Subcutaneous abdominal adipose tissue (tissue), 5 donors: Measurements from ENCODE around the gene KCNIP1.

Source experiments
- H3K27ac ChIP-seq: one replicate; pipeline ENCODE4 v1.7.0; 2013; ENCODE audit warnings: low read depth, mild to moderate bottlenecking, inconsistent platforms, low read length, moderate library complexity
- H3K27me3 ChIP-seq, 5 donors: one replicate each; pipeline ENCODE4 v1.7.0; 2013; ENCODE audit warnings: low read length in 5 of 5, inconsistent platforms in 1 of 5; ENCODE audit not compliant: control insufficient read depth in 5 of 5, insufficient read depth in 4 of 5
- H3K36me3 ChIP-seq, 5 donors: one replicate each; pipeline ENCODE4 v1.7.0; 2013; ENCODE audit warnings: low read length in 5 of 5; ENCODE audit not compliant: control insufficient read depth in 5 of 5, insufficient read depth in 5 of 5
- H3K4me1 ChIP-seq, 5 donors: one replicate each; pipeline ENCODE4 v1.7.0; 2013; ENCODE audit warnings: low read length in 5 of 5, mild to moderate bottlenecking in 3 of 5, moderate library complexity in 1 of 5; ENCODE audit not compliant: control insufficient read depth in 5 of 5, insufficient read depth in 5 of 5
- H3K4me3 ChIP-seq, 5 donors: one replicate each; pipeline ENCODE4 v1.7.0; 2013; ENCODE audit warnings: low read length in 5 of 5, low read depth in 1 of 5
- H3K9ac ChIP-seq, 5 donors: one replicate each; pipeline ENCODE4 v1.7.0; 2013; ENCODE audit warnings: low read length in 5 of 5, mild to moderate bottlenecking in 4 of 5, moderate library complexity in 3 of 5
- H3K9me3 ChIP-seq, 5 donors: one replicate each; pipeline ENCODE4 v1.7.0; 2013; ENCODE audit warnings: low read length in 5 of 5; ENCODE audit not compliant: control insufficient read depth in 5 of 5
- donor health status: healthy.
- donor health status: healthy.
- donor health status: healthy.
- donor health status: healthy.
- donor health status: healthy.

Gene KCNIP1

GRCh38 chr5:170704417-170705192 is 200.8 kb downstream of the KCNIP1 start:
- peaks cover 0 to 13% (median 0%) of the 10 kb centered on the region in 5 donors for H3K27me3 ChIP-seq
- H3K9ac ChIP-seq: no peak overlapping the region
- H3K9me3 ChIP-seq: peaks cover 0 to 4% (median 0%) of the 10 kb centered on the region in 5 donors
- no peak overlapping the region for H3K27ac ChIP-seq
- H3K4me3 ChIP-seq: no peak overlapping the region
- H3K36me3 ChIP-seq: no peaks in the 10 kb centered on the region
- no peaks in the 10 kb centered on the region for H3K4me1 ChIP-seq

- Histone ChIP-seq H3K4me3 (no peak overlapping the region), H3K9ac (no peak overlapping the region), H3K27me3 (peaks cover 0 to 14% (median 6%) of the 10 kb centered on the region in 5 donors), H3K9me3 (peaks cover 0 to 13% (median 0%) of the 10 kb centered on the region in 5 donors), H3K4me1 (no peaks in the 10 kb centered on the region), H3K27ac (no peak overlapping the region), H3K36me3 (no peaks in the 10 kb centered on the region)
Measured at GRCh38 chr5:170709640-170710039, 205.8 kb downstream of the KCNIP1 start.

GRCh38 chr5:170711300-170711699 is 207.5 kb downstream of the KCNIP1 start:
- Histone ChIP-seq H3K36me3 (no peaks in the 10 kb centered on the region), H3K9me3 (peaks cover 0 to 13% (median 0%) of the 10 kb centered on the region in 5 donors)

GRCh38 chr5:170715141-170715540 is 211.3 kb downstream of the KCNIP1 start:
- no peaks in the 10 kb centered on the region for H3K4me1 ChIP-seq
- peaks cover 0 to 4% (median 0%) of the 10 kb centered on the region in 5 donors for H3K9me3 ChIP-seq
- H3K9ac ChIP-seq: no peak overlapping the region
- no peak overlapping the region for H3K27ac ChIP-seq
- H3K36me3 ChIP-seq: no peaks in the 10 kb centered on the region
- H3K4me3 ChIP-seq: no peak overlapping the region
- H3K27me3 ChIP-seq: peaks cover 6 to 18% (median 17%) of the 10 kb centered on the region in 5 donors

More at GRCh38 chr5:170711300-170711699, 207.5 kb downstream of the KCNIP1 start:
- Histone ChIP-seq H3K4me3 (no peak overlapping the region), H3K4me1 (no peaks in the 10 kb centered on the region), H3K27me3 (peaks cover 4 to 14% (median 6%) of the 10 kb centered on the region in 5 donors), H3K27ac (no peak overlapping the region), H3K9ac (no peak overlapping the region)

GRCh38 chr5:170716396-170716795 is 212.6 kb downstream of the KCNIP1 start:
- H3K4me1 ChIP-seq: no peaks in the 10 kb centered on the region

GRCh38 chr5:170719551-170719950 is 215.7 kb downstream of the KCNIP1 start:
- no peaks in the 10 kb centered on the region for H3K4me1 ChIP-seq
- no peak overlapping the region for H3K4me3 ChIP-seq
- peaks cover 0 to 3% (median 0%) of the 10 kb centered on the region in 5 donors for H3K9me3 ChIP-seq
- no peak overlapping the region for H3K27ac ChIP-seq
- no peaks in the 10 kb centered on the region for H3K36me3 ChIP-seq
- no peak overlapping the region for H3K9ac ChIP-seq
- H3K27me3 ChIP-seq: peaks cover 0 to 20% (median 13%) of the 10 kb centered on the region in 5 donors

More at GRCh38 chr5:170716396-170716795, 212.6 kb downstream of the KCNIP1 start:
- H3K27ac ChIP-seq: no peak overlapping the region
- H3K4me3 ChIP-seq: no peak overlapping the region
- peaks cover 6 to 24% (median 15%) of the 10 kb centered on the region in 5 donors for H3K27me3 ChIP-seq
- no peaks in the 10 kb centered on the region for H3K36me3 ChIP-seq
- no peaks in the 10 kb centered on the region for H3K9me3 ChIP-seq
- H3K9ac ChIP-seq: no peak overlapping the region

- peaks cover 0 to 3% (median 0%) of the 10 kb centered on the region in 5 donors for H3K9me3 ChIP-seq
- no peak overlapping the region for H3K27ac ChIP-seq
- H3K4me3 ChIP-seq: no peak overlapping the region
- peaks cover 0 to 20% (median 13%) of the 10 kb centered on the region in 5 donors for H3K27me3 ChIP-seq
- H3K9ac ChIP-seq: no peak overlapping the region
- H3K36me3 ChIP-seq: no peaks in the 10 kb centered on the region
- H3K4me1 ChIP-seq: no peaks in the 10 kb centered on the region
Measured at GRCh38 chr5:170720179-170720578, 216.4 kb downstream of the KCNIP1 start.

GRCh38 chr5:170720984-170721383 is 217.2 kb downstream of the KCNIP1 start:
- peaks cover 0 to 20% (median 9%) of the 10 kb centered on the region in 5 donors for H3K27me3 ChIP-seq
- no peaks in the 10 kb centered on the region for H3K4me1 ChIP-seq
- H3K9ac ChIP-seq: no peak overlapping the region
- H3K9me3 ChIP-seq: peaks cover 0 to 3% (median 0%) of the 10 kb centered on the region in 5 donors
- no peak overlapping the region for H3K4me3 ChIP-seq
- H3K36me3 ChIP-seq: no peaks in the 10 kb centered on the region
- no peak overlapping the region for H3K27ac ChIP-seq

- Histone ChIP-seq H3K4me3 (no peak overlapping the region), H3K9me3 (peaks cover 0 to 3% (median 0%) of the 10 kb centered on the region in 5 donors), H3K27me3 (peaks cover 0 to 23% (median 9%) of the 10 kb centered on the region in 5 donors), H3K9ac (no peak overlapping the region), H3K27ac (no peak overlapping the region), H3K36me3 (no peaks in the 10 kb centered on the region), H3K4me1 (no peaks in the 10 kb centered on the region)
Measured at GRCh38 chr5:170721681-170722080, 217.9 kb downstream of the KCNIP1 start.

GRCh38 chr5:170722316-170722715 is 218.5 kb downstream of the KCNIP1 start:
- Histone ChIP-seq H3K9me3 (peaks cover 0 to 3% (median 0%) of the 10 kb centered on the region in 5 donors), H3K36me3 (no peaks in the 10 kb centered on the region), H3K27me3 (peaks cover 0 to 23% (median 9%) of the 10 kb centered on the region in 5 donors), H3K27ac (no peak overlapping the region), H3K4me3 (no peak overlapping the region), H3K4me1 (no peaks in the 10 kb centered on the region), H3K9ac (no peak overlapping the region)
